ENCODE results near the gene CHAC2.
"Not testable (repeated sequence)": the region's sequence is repeated elsewhere in the genome, so short reads cannot be mapped to it uniquely, and the experiment has no call there.

The CHAC2 gene

GRCh38 chr2:53755121-53755520 lies 12.5 kb upstream of the CHAC2 start:
- peak; percentile 23 for FAIRE-seq
- DNase-seq (ENCODE audit: insufficient read length, low spot score): no peak
- TF ChIP-seq POLR2A (IDR thresholded peaks at IDR 0.05; ENCODE audit: low read depth, low read length): no peak

DNA sequence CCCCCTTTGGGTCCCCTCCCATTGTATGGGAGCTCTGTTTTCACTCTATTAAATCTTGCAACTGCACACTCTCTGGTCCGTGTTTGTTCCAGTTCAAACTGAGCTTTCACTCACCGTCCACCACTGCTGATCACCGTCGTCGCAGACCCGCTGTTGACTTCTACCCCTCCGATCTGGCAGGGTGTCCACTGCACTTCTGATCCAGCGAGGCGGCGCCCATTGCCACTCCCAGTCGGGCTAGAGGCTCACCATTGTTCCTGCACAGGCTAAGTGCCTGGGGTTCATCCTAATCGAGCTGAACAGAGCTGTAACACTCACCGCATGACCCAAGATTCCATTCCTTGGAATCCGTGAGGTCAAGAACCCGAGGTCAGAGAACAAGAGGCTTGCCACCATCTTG lies 11.0 kb upstream of the CHAC2 start:
- FAIRE-seq (no peak), DNase-seq (ENCODE audit: insufficient read length, low spot score) (no peak)
- TF ChIP-seq POLR2A (IDR thresholded peaks at IDR 0.05; ENCODE audit: low read depth, low read length): no peak

DNA sequence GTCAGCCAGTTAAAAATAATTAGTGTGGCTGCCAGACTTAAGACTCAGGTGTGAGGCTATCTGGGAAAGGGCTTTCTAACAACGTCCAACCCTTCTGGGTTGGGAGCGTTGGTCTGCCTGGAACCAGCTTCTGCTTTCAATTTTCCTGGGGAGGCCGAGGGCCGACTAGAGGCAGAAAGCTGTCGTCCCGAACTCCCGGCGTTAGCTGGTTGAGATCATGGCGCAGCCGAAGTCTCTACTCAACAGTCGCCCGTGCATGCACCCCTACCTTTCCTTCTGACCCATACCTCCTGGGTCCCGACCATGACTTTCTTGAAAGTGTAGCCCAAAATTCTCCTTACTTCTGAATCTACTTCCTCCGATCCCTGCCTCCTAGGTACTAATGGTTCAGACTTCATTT lies 10.4 kb upstream of the CHAC2 start:
- not testable (repeated sequence) for FAIRE-seq; DNase-seq (ENCODE audit: insufficient read length, low spot score)

GRCh38 chr2:53765767-53766166 lies 1.8 kb upstream of the CHAC2 start:
- FAIRE-seq: no peak
- DNase-seq (ENCODE audit: insufficient read length, low spot score): no peak
- TF ChIP-seq POLR2A (IDR thresholded peaks at IDR 0.05; ENCODE audit: low read depth, low read length): no peak

GRCh38 chr2:53768242-53768542 lies 588 bp downstream of the CHAC2 start:
- no peak for FAIRE-seq

DNA sequence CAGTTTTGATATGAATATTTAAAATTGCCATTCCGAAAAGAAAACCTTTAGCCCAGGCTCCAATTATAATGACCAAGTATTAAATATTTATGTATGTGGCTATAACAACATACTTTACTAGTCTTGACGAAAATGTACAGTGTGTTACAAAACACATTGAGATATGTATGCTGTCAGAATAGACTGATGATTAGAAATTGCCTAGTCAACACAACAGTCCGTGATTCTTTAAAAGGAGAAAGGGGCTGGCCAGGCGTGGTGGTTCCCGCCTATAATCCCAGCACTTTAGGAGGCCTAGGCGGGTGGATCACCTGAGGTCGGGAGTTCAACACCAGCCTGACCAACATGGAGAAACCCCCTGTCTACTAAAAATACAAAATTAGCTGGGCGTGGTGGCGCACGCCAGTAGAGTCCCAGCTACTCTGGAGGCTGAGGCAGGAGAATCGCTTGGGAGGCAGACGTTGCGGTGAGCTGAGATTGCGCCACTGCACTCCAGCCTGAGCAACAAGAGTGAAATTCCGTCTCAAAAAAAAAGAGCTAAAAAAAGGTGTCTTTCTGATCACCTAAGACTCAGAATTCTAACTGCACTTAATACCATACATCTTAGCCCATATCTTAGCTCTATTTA lies 1.8 kb downstream of the CHAC2 start:
- no peak for FAIRE-seq
- TF ChIP-seq POLR2A (IDR thresholded peaks at IDR 0.05; ENCODE audit: low read depth, low read length): no peak
- no peak for DNase-seq (ENCODE audit: insufficient read length, low spot score)

More at GRCh38 chr2:53768242-53768542, 588 bp downstream of the CHAC2 start:
- no peak for DNase-seq (ENCODE audit: insufficient read length, low spot score)
- TF ChIP-seq POLR2A (IDR thresholded peaks at IDR 0.05; ENCODE audit: low read depth, low read length): no peak

DNA sequence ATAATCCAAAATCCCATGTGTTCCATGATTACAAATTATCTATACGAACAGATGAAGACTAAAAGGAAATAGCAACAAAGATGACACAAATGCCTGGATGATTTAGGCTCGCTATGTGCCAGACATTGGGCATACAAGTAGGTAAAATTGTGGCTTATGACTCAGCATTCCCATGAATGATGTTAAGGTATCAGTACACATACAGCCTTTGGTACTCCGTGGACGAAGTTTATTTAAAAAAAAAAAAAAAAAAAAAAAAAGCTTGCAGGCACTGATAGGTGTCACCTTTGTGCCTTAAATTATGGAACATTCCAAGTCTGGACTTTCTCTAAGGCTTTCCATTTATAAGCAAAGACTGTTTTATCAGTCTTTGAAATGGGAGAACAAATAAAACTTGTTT lies 2.7 kb downstream of the CHAC2 start:
- no peak for TF ChIP-seq POLR2A (IDR thresholded peaks at IDR 0.05; ENCODE audit: low read depth, low read length)
- no peak for DNase-seq (ENCODE audit: insufficient read length, low spot score)

GRCh38 chr2:53777134-53777533 lies 9.5 kb downstream of the CHAC2 start:
- DNase-seq (ENCODE audit: insufficient read length, low spot score): no peak

More for the DNA sequence above, 2.7 kb downstream of the CHAC2 start:
- peak; percentile 67 for FAIRE-seq

DNA sequence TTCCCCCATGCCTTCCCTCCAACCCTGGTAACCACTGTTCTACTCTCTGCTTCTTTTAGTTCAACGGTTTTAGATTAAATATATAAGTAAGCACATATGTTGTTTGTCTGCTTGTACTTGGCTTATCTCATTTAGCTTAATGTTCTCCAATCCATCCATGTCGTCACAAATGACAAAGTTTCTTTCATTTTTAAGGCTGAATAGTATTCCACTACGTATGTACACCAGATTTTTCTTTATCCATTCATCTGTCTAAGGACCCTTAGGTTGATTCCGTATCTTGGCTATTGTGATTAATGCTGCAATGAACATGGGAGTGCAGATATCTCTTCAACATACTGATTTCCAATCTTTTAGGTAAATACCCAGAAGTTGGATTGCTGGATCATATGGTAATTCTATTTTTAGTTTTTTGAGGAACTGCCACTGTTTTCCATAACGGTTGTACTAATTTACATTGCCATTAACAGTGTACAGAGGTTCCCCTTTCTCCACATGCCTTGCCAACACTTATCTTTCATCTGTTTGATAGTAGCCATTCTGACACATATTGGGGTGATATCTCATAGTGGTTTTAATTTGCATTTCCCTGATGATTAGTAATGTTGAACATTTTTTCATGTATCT lies 11.0 kb downstream of the CHAC2 start:
- TF ChIP-seq POLR2A (IDR thresholded peaks at IDR 0.05; ENCODE audit: low read depth, low read length): no peak
- no peak for DNase-seq (ENCODE audit: insufficient read length, low spot score)
- FAIRE-seq: peak; percentile 41

More at GRCh38 chr2:53777134-53777533, 9.5 kb downstream of the CHAC2 start:
- TF ChIP-seq POLR2A (IDR thresholded peaks at IDR 0.05; ENCODE audit: low read depth, low read length): no peak
- FAIRE-seq: no peak

- TF ChIP-seq POLR2A (IDR thresholded peaks at IDR 0.05; ENCODE audit: low read depth, low read length): no peak
- no peak for DNase-seq (ENCODE audit: insufficient read length, low spot score)
- FAIRE-seq: no peak
Observed at GRCh38 chr2:53780056-53780455, 12.5 kb downstream of the CHAC2 start.

DNA sequence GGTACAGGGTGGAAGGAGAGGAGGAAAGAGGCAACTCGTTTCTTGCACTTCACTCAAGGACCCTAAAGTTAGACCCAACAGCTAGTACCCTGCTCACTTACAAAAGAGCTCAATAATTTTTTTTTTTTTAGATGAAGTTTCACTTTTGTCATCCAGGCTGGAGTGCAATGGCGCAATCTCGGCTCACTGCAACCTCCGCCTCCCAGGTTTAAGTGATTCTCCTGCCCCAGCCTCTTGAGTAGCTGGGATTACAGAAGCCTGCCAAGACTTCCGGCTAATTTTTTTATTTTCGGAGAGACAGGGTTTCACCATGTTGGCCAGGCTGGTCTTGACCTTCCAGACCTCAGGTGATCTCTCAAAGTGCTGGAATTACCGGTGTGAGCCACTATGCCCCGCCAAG lies 15.1 kb downstream of the CHAC2 start:
- FAIRE-seq (no peak), DNase-seq (ENCODE audit: insufficient read length, low spot score) (no peak)
- TF ChIP-seq POLR2A (IDR thresholded peaks at IDR 0.05; ENCODE audit: low read depth, low read length): no peak

GRCh38 chr2:53784436-53784835 lies 16.8 kb downstream of the CHAC2 start:
- TF ChIP-seq POLR2A (IDR thresholded peaks at IDR 0.05; ENCODE audit: low read depth, low read length): no peak
- FAIRE-seq (no peak), DNase-seq (ENCODE audit: insufficient read length, low spot score) (no peak)

DNA sequence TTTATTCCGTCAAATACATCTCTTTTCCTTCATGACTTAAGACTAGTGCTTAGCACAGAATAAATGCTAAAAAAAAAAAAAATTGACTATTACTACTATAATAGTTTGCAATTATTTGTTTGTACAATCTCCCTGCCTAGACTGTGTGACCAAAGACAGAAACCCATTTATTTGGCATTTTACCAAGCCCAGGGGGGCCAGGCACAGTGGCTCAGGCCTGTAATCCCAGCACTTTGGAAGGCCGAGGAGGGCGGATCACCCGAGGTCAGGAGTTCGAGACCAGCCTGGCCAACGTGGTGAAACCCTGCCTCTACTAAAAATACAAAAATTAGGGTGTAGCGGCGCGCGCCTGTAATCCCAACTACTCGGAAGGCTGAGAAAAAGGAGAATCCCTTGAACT lies 17.8 kb downstream of the CHAC2 start:
- no peak for FAIRE-seq
- no peak for DNase-seq (ENCODE audit: insufficient read length, low spot score)
- TF ChIP-seq POLR2A (IDR thresholded peaks at IDR 0.05; ENCODE audit: low read depth, low read length): no peak

GRCh38 chr2:53786352-53786704 lies 18.7 kb downstream of the CHAC2 start:
- TF ChIP-seq POLR2A (IDR thresholded peaks at IDR 0.05; ENCODE audit: low read depth, low read length): no peak
- DNase-seq (ENCODE audit: insufficient read length, low spot score): peak; percentile 9
- no peak for FAIRE-seq

- DNase-seq (ENCODE audit: insufficient read length, low spot score) (peak; percentile 80), FAIRE-seq (no peak)
- TF ChIP-seq POLR2A (IDR thresholded peaks at IDR 0.05; ENCODE audit: low read depth, low read length): peak; percentile 70
Observed at GRCh38 chr2:53786705-53787613, 19.4 kb downstream of the CHAC2 start, which contains the start of the genes ASB3 and ERLEC1. ASB3 (minus strand) TSS chr2:53786953; CDS start chr2:53765572, 21,381 bp downstream. ERLEC1 (plus strand) TSS chr2:53787044; CDS start chr2:53787211, 167 bp downstream.
